Measurements from ENCODE around the gene BRINP3. TPM values are rescaled to one million over a fixed set of nuclear protein-coding genes. Genes with fewer than 3 reads are reported as not detected.

The BRINP3 gene
- total and polyA plus RNA-seq, 9 of the 15 experiments (the other 6 are each of a cell fraction or from before 2014, with no cell fraction given): 0.09 to 0.75 (median 0.19) TPM; not detected in 1

DNA sequence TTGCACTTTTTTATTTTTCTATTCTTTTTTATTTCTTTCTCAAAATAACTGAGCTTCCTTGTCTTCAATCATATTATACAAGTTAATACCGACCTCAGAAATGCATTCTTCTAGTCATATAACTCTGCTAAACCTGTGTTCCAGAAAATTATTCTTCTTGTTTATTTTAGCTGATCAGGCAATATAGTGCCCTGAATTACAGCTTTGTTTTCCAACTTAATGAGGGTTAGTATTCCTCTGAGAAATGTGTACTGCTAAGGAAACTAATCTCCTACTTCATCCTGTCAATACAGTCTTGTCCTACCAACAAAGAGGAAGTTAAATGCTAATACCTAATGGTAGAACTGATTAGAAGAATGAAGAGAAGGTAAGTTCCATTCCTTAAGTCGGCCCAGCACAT, 13.0 kb downstream of the BRINP3 start:
- 0% methylated on average over 2 of the region's 2 CpGs for WGBS (ENCODE audit: insufficient coverage, low coverage, missing lambda C conversion rate)
- Histone ChIP-seq H3K4me1 (replicated peaks in 1 of 2; ENCODE audit: control insufficient read depth in 2 of 2, insufficient read depth in 2 of 2, low read length in 2 of 2) (no peaks in the 10 kb centered on the region), H3K9me1 (ENCODE audit: control insufficient read depth, insufficient read depth, low read length) (no peaks in the 10 kb centered on the region), H3K36me3 (ENCODE audit: control insufficient read depth, insufficient read depth, low read length) (no peaks in the 10 kb centered on the region), H3K27ac (ENCODE audit: extremely low read depth, low read depth, low read length) (no peak overlapping the region), H3K9me3 (replicated peaks; ENCODE audit: control insufficient read depth, insufficient read depth, low read depth, low read length) (no peaks in the 10 kb centered on the region), H3K4me2 (ENCODE audit: insufficient read depth, low read length) (no peak overlapping the region), H4K20me1 (replicated peaks; ENCODE audit: control insufficient read depth, insufficient read depth, low read length) (no peaks in the 10 kb centered on the region), H3K4me3 (no peak overlapping the region), H2AFZ (ENCODE audit: low read depth, low read length) (no peak overlapping the region), H3K79me2 (ENCODE audit: control insufficient read depth, insufficient read depth, low read length) (no peaks in the 10 kb centered on the region), H3K9ac (ENCODE audit: insufficient read depth in 1 of 2, low read depth in 2 of 2, low read length in 2 of 2) (no peak overlapping the region), H3K27me3 (ENCODE audit: control insufficient read depth in 2 of 2, insufficient read depth in 2 of 2, low read length in 2 of 2) (no peaks in the 10 kb centered on the region)
- POLR2A ChIA-PET: no interaction called here
- DNase-seq (ENCODE audit: extremely low read depth in 1 of 4, low spot score in 3 of 4) (no peak), FAIRE-seq (no peak), ATAC-seq (no peak)
- no peak for TF ChIP-seq HEY1 (CRISPR knock-in tag; IDR thresholded peaks at IDR 0.05; ENCODE audit: borderline replicate concordance)
- TF ChIP-seq LARP7 (IDR thresholded peaks at IDR 0.05): no peak
- TF ChIP-seq C11orf30 (IDR thresholded peaks at IDR 0.05; ENCODE audit: low read depth): 0 out of 2 replicates have a peak, but pooled peaks have one; percentile 35
- no peak for TF ChIP-seq ZNF76 (CRISPR knock-in tag; IDR thresholded peaks at IDR 0.05; ENCODE audit: borderline replicate concordance)
- TF ChIP-seq ZFP30 (CRISPR knock-in tag; IDR thresholded peaks at IDR 0.05; ENCODE audit: borderline replicate concordance): no peak
- peak; percentile 10; the same call in 1 of the 2 replicates for TF ChIP-seq MAFF (IDR thresholded peaks at IDR 0.05; ENCODE audit: low read length)
- peak; percentile 54; the same call in 1 of the 2 replicates for TF ChIP-seq ZNF316 (IDR thresholded peaks at IDR 0.05)
- no peak for TF ChIP-seq XRCC3 (IDR thresholded peaks at IDR 0.05)
- TF ChIP-seq EWSR1 (IDR thresholded peaks at IDR 0.05; ENCODE audit: borderline replicate concordance, low read depth, partially characterized antibody): no peak
- TF ChIP-seq ZNF232 (CRISPR knock-in tag; IDR thresholded peaks at IDR 0.05): no peak
- TF ChIP-seq MAFG (tag; conservative IDR thresholded peaks at IDR 0.05): 0 out of 2 replicates have a peak, but pooled peaks have one; percentile 27
- no peak for TF ChIP-seq RREB1 (CRISPR knock-in tag; IDR thresholded peaks at IDR 0.05)
- TF ChIP-seq ELK3 (CRISPR knock-in tag; IDR thresholded peaks at IDR 0.05): no peak
- no TSS peak for BruUV-seq (replicated peaks)
- in situ Hi-C loops (cut with MboI) (no loop called here), intact Hi-C loops (cut with micrococcal nuclease) (no loop called here)
- CTCF ChIA-PET (ENCODE audit: low intra/inter-chr PET ratio): no interaction called here
